Fibroblast of lung (primary cell): ENCODE measurements around the gene KLHL6.

ENCODE experiments used
- EZH2 ChIP-seq: IDR thresholded peaks from 2 replicates; pipeline ENCODE4 v1.5.1; 2012; ENCODE audit warnings: low read length, control low read depth, mild to moderate bottlenecking; ENCODE audit errors: missing control alignments
- TF ChIP-seq, protein P1 (sequence below), 2 donors: IDR thresholded peaks in 1 of 2; conservative IDR thresholded peaks in 1 of 2; 1 replicate in 1 of 2; 2 replicates in 1 of 2; pipeline ENCODE4 v1.5.1; 2011 to 2012; ENCODE audit warnings: low read length in 2 of 2, control low read depth in 1 of 2, inconsistent platforms in 1 of 2, low read depth in 1 of 2, mild to moderate bottlenecking in 1 of 2

DNA sequence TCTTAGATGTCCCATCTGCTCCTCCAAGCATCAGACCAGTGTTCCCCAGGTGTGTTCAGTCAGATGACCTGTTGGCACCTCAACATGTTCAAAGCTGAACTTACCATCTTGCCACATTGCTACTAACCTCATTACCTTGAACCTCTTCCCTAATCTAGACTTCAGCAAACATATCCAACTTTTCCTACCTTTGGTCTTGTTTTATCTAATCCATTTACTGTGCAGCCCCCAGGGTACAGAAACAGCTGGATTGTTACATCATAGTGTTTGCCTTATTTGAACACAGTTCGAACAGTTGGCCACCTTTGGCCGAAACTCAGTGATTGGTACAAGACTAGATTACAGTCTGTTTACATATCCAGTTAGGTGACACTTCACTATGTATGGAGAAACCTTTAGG lies 91.0 kb downstream of the KLHL6 start:
- TF ChIP-seq EZH2 = no peak
- TF ChIP-seq, protein P1, sequence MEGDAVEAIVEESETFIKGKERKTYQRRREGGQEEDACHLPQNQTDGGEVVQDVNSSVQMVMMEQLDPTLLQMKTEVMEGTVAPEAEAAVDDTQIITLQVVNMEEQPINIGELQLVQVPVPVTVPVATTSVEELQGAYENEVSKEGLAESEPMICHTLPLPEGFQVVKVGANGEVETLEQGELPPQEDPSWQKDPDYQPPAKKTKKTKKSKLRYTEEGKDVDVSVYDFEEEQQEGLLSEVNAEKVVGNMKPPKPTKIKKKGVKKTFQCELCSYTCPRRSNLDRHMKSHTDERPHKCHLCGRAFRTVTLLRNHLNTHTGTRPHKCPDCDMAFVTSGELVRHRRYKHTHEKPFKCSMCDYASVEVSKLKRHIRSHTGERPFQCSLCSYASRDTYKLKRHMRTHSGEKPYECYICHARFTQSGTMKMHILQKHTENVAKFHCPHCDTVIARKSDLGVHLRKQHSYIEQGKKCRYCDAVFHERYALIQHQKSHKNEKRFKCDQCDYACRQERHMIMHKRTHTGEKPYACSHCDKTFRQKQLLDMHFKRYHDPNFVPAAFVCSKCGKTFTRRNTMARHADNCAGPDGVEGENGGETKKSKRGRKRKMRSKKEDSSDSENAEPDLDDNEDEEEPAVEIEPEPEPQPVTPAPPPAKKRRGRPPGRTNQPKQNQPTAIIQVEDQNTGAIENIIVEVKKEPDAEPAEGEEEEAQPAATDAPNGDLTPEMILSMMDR (conservative IDR thresholded peaks at IDR 0.05 in 1 of 2, IDR thresholded peaks at IDR 0.05 in 1 of 2; ENCODE audit: low read depth in 1 of 2, low read length in 2 of 2) = no peak
